Panc1 (cell line): ENCODE data around the gene MAMSTR. TPM values are rescaled to one million over a fixed set of nuclear protein-coding genes. Genes with fewer than 3 reads are reported as not detected.

Experiments used
- ATAC-seq: fragments of 200-7000 bp; cut with Tn5 transposase; 2 replicates; pipeline ENCODE4 v1.9.1; 2020; ENCODE audit warnings: mild to moderate bottlenecking, moderate library complexity
- BruUV-seq: library from RNA; stranded (reverse); fragments of 400-500 nt; replicated peaks from 2 replicates; lab custom pipeline; 2021; lab: Mats Ljungman, UMichigan
- CTCF ChIA-PET: fragments of 300-600 bp; sonication (Branson Sonifier 250); formaldehyde crosslinking; loops from one replicate; lab custom pipeline; 2022; ENCODE audit warnings: antibody characterized with exemption; lab: Charles Lee
- POLR2A ChIA-PET: fragments of 300-600 bp; sonication (Branson Sonifier 250); formaldehyde crosslinking; loops from one replicate; lab custom pipeline; 2022; ENCODE audit warnings: antibody characterized with exemption; lab: Charles Lee
- DNase-seq: peaks from one replicate; pipeline ENCODE4 v3.0.0-alpha.2; 2010; ENCODE audit warnings: low read depth, low spot score
- H3K27ac ChIP-seq: 2 replicates; pipeline ENCODE4 v1.5.1; 2011; ENCODE audit warnings: mild to moderate bottlenecking, low read length, inconsistent platforms
- H3K27me3 ChIP-seq: fragments of 200-500 bp; sonication (Bioruptor generic); 2 replicates; pipeline ENCODE4 v1.6.0; 2014; ENCODE audit warnings: low read length, inconsistent platforms; ENCODE audit not compliant: control insufficient read depth, insufficient read depth
- H3K36me3 ChIP-seq: fragments of 200-500 bp; sonication (Bioruptor generic); 2 replicates; pipeline ENCODE4 v1.5.1; 2014; ENCODE audit warnings: inconsistent platforms, mild to moderate bottlenecking, low read length, moderate library complexity; ENCODE audit not compliant: control insufficient read depth, insufficient read depth
- H3K4me1 ChIP-seq: 2 replicates; pipeline ENCODE4 v1.5.1; 2011; ENCODE audit warnings: inconsistent platforms, mild to moderate bottlenecking, low read length, moderate library complexity; ENCODE audit not compliant: control insufficient read depth, insufficient read depth
- H3K4me3 ChIP-seq, 2 experiments: 2 replicates each; pipeline ENCODE4 v1.5.1; 2011 to 2012; ENCODE audit warnings: low read depth in 2 of 2, low read length in 2 of 2, mild to moderate bottlenecking in 2 of 2, inconsistent platforms in 1 of 2, moderate library complexity in 1 of 2
- H3K9me3 ChIP-seq: fragments of 200-500 bp; sonication (Bioruptor generic); 2 replicates; pipeline ENCODE4 v1.5.1; 2014; ENCODE audit warnings: low read depth, mild to moderate bottlenecking, inconsistent platforms, low read length, moderate library complexity; ENCODE audit not compliant: control insufficient read depth, insufficient read depth
- POLR2AphosphoS5 ChIP-seq: IDR thresholded peaks from 2 replicates; pipeline ENCODE4 v1.6.1; 2012; ENCODE audit warnings: mild to moderate bottlenecking, low read depth, low read length, moderate library complexity
- SIN3A ChIP-seq: IDR thresholded peaks from 2 replicates; pipeline ENCODE4 v1.6.1; 2012; ENCODE audit warnings: low read depth, mild to moderate bottlenecking, low read length, moderate library complexity, borderline replicate concordance; ENCODE audit not compliant: insufficient read depth
- TCF7L2 ChIP-seq: IDR thresholded peaks from 2 replicates; pipeline ENCODE4 v1.6.1; 2011; ENCODE audit warnings: mild to moderate bottlenecking, low read depth, low read length, inconsistent platforms
- in situ Hi-C: cut with HindIII; loops from 2 replicates; pipeline ENCODE4 v1.10.0; 2016; ENCODE audit warnings: low sequenced_read_pairs, low pct_unique_long_range_greater_than_20kb
- intact Hi-C: fragments of 100-400 bp; cut with micrococcal nuclease; formaldehyde crosslinking; loops from one replicate; pipeline ENCODE4 v1.10.0; 2022; ENCODE audit not compliant: unreplicated experiment
- total RNA-seq: library from RNA; stranded (reverse); gene quantifications from one replicate; pipeline ENCODE4 v1.2.1, GENCODE V29; 2021; ENCODE audit not compliant: unreplicated experiment
- TF ChIP-seq, protein P1 (sequence below), 2 experiments: IDR thresholded peaks; 2 replicates each; pipeline ENCODE4 v1.6.1; 2011 to 2012; ENCODE audit warnings: low read depth in 2 of 2, control low read depth in 1 of 2, low read length in 1 of 2, mild to moderate bottlenecking in 1 of 2, moderate library complexity in 1 of 2; ENCODE audit not compliant: insufficient read depth in 1 of 2
- TF ChIP-seq, protein P2 (sequence below): fragments of 450-650 bp; IDR thresholded peaks from 2 replicates; pipeline ENCODE4 v1.5.1; 2017; ENCODE audit warnings: mild to moderate bottlenecking

The MAMSTR gene
- total RNA-seq, 1 experiment from 2014 or later: 3.3 TPM

DNA sequence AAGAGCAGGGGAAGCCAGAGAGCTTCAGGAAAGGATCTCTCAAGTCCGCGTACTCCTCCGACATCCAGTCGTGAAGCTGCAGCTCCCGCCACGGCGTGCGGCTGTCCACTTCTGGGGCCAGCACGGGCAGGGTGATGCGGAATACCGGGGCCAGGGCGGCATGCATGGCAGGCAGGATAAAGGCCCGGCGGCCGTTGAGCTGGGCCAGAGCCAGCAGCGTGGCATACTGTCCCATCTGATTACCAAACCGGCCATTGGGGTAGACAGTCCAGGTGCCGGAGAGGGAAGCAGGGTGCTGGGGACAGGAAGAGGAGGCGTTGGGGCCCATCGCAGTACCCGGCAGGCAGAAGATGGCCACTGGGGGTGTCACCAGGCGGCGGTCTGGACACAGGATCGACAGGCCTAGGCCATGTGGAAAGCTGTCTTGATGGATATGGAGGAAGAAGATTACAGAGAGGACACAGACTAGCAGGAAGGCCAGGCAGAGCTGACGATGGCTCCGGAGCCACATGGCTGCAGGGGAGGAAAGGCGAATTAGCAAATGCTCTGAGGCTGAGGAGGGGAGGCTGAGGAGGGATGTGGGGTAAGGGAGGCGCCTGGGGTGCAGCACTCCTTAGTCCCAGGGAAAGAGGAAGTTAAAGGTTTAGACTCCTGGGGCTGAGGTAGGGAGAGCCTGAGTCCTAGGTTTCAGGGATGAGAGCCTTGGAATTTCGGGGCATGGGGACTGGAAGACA, 31.4 kb upstream of the MAMSTR start:
- in situ Hi-C loops: no loop called here
- Histone ChIP-seq H3K27ac (no peak overlapping the region), H3K27me3 (no peaks in the 10 kb centered on the region), H3K9me3 (no peaks in the 10 kb centered on the region), H3K4me3 (no peak overlapping the region), H3K4me1 (no peaks in the 10 kb centered on the region; the same call in none of the 2 replicates), H3K36me3 (peaks cover 5% of the 10 kb centered on the region; the same call in 1 of the 2 replicates)
- intact Hi-C loops: no loop called here
- no TSS peak for BruUV-seq
- TF ChIP-seq, protein P1, sequence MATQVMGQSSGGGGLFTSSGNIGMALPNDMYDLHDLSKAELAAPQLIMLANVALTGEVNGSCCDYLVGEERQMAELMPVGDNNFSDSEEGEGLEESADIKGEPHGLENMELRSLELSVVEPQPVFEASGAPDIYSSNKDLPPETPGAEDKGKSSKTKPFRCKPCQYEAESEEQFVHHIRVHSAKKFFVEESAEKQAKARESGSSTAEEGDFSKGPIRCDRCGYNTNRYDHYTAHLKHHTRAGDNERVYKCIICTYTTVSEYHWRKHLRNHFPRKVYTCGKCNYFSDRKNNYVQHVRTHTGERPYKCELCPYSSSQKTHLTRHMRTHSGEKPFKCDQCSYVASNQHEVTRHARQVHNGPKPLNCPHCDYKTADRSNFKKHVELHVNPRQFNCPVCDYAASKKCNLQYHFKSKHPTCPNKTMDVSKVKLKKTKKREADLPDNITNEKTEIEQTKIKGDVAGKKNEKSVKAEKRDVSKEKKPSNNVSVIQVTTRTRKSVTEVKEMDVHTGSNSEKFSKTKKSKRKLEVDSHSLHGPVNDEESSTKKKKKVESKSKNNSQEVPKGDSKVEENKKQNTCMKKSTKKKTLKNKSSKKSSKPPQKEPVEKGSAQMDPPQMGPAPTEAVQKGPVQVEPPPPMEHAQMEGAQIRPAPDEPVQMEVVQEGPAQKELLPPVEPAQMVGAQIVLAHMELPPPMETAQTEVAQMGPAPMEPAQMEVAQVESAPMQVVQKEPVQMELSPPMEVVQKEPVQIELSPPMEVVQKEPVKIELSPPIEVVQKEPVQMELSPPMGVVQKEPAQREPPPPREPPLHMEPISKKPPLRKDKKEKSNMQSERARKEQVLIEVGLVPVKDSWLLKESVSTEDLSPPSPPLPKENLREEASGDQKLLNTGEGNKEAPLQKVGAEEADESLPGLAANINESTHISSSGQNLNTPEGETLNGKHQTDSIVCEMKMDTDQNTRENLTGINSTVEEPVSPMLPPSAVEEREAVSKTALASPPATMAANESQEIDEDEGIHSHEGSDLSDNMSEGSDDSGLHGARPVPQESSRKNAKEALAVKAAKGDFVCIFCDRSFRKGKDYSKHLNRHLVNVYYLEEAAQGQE (IDR thresholded peaks at IDR 0.05; ENCODE audit: insufficient read depth in 1 of 2, low read depth in 2 of 2, low read length in 1 of 2): no peak
- TF ChIP-seq, protein P2, sequence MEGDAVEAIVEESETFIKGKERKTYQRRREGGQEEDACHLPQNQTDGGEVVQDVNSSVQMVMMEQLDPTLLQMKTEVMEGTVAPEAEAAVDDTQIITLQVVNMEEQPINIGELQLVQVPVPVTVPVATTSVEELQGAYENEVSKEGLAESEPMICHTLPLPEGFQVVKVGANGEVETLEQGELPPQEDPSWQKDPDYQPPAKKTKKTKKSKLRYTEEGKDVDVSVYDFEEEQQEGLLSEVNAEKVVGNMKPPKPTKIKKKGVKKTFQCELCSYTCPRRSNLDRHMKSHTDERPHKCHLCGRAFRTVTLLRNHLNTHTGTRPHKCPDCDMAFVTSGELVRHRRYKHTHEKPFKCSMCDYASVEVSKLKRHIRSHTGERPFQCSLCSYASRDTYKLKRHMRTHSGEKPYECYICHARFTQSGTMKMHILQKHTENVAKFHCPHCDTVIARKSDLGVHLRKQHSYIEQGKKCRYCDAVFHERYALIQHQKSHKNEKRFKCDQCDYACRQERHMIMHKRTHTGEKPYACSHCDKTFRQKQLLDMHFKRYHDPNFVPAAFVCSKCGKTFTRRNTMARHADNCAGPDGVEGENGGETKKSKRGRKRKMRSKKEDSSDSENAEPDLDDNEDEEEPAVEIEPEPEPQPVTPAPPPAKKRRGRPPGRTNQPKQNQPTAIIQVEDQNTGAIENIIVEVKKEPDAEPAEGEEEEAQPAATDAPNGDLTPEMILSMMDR: no peak
- TF ChIP-seq SIN3A: no peak
- no peak for TF ChIP-seq POLR2AphosphoS5
- TF ChIP-seq TCF7L2: no peak
- CTCF ChIA-PET: no interaction called here
- ATAC-seq (no peak), DNase-seq (no peak)
- POLR2A ChIA-PET: no interaction called here

DNA sequence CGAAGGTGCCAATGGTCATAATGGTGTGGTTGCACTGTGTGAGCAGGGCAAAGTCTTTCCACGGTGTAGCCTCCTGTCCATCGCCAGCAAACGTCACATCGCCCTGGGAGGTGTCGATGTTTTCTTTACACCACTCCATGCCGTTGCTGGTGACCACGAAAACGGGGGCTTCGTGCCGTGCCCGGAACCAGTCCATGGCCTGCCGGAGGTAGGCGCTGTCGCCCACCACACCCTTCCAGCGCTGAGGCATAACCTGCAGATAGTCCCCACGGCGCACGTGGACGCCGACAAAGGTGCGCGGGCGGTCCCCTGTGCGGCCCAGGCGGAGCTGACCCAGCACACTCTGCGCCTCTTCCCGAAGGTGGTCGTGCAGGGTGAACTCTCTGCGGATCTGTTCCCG, 30.8 kb upstream of the MAMSTR start:
- Histone ChIP-seq H3K4me3 (no peak overlapping the region), H3K27me3 (no peaks in the 10 kb centered on the region), H3K36me3 (peaks cover 5% of the 10 kb centered on the region; the same call in 1 of the 2 replicates), H3K27ac (no peak overlapping the region), H3K4me1 (no peaks in the 10 kb centered on the region; the same call in none of the 2 replicates), H3K9me3 (no peaks in the 10 kb centered on the region)
- BruUV-seq: no TSS peak
- intact Hi-C loops (no loop called here), in situ Hi-C loops (no loop called here)
- DNase-seq (no peak), ATAC-seq (no peak)
- ChIA-PET POLR2A (no interaction called here), CTCF (no interaction called here)
- TF ChIP-seq, protein P2: no peak
- TF ChIP-seq POLR2AphosphoS5 (no peak), SIN3A (no peak), TCF7L2 (no peak)
- TF ChIP-seq, protein P1 (IDR thresholded peaks at IDR 0.05; ENCODE audit: insufficient read depth in 1 of 2, low read depth in 2 of 2, low read length in 1 of 2): no peak
